NOMO-1 treated with DMSO at 0.1 percent for 48 hours (cell line): ENCODE measurements around the gene SDCCAG8.
"Not testable (repeated sequence)": the region's sequence is repeated elsewhere in the genome, so short reads cannot be mapped to it uniquely, and the experiment has no call there.

Experiments used
- DNase-seq: peaks from one replicate; lab custom pipeline; 2025; ENCODE audit not compliant: unreplicated experiment; lab: John Stamatoyannopoulos, UW

SDCCAG8 gene

DNA sequence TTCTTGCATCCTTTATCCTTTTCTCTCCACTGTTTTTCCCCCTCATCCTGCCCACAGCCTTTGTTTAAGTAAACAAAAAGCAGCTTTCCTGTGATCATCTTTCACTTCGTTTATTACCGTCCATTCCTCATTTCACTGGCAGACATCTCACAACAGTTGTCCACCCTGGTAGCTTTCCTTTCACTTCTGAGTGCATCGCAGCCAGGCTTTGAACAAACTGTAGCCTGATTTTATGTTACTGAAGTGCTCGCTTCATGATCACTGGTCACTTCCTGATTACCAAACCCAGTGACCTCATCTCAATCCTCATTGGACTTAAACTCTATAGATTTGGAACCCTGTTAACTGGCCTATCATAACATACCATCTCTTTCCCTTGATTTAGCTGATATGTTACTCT, 67.7 kb downstream of the SDCCAG8 start:
- DNase-seq, result no peak

GRCh38 chr1:243325305-243325890, 69.6 kb downstream of the SDCCAG8 start:
- DNase-seq, result peak; percentile 60

DNA sequence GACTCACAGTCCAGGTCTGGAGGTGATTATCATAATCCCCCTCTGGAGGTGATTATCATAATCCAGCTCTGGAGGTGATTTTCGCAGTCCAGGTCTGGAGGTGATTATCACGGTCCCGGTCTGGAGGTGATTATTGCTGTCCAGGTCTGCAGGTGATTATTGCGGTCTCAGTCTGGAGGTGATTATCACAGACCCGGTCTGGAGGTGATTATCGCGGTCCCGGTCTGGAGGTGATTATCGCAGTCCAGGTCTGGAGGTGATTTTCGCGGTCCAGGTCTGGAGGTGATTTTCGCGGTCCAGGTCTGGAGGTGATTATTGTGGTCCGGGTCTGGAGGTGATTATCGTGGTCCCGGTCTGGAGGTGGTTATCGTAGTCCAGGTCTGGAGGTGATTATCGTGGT, 76.6 kb downstream of the SDCCAG8 start:
- DNase-seq, result no peak

DNA sequence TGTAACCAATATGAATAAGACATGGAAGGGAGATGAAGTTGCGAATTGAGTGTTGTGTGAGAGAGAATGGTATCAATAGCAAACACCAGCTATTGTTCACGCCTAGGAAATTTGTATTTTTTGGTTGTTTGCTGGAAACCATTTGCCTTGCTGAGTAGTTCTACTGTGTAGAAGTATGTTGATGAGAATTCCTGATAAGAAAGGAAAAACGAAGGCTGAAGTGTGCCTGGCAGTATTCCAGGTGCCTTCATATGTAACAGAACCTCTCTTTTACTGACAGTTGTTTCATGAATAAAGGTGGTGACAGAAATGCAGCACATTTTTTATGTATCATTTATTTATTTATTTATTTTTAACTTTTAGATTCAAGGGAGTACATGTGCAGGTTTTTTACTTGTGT, 79.5 kb downstream of the SDCCAG8 start:
- no peak for DNase-seq

- DNase-seq, result no peak
These were observed 80.3 kb downstream of the SDCCAG8 start for GRCh38 chr1:243336163-243336562.

- not testable (repeated sequence) for DNase-seq
These were observed 83.0 kb downstream of the SDCCAG8 start for GRCh38 chr1:243338848-243339247.

DNA sequence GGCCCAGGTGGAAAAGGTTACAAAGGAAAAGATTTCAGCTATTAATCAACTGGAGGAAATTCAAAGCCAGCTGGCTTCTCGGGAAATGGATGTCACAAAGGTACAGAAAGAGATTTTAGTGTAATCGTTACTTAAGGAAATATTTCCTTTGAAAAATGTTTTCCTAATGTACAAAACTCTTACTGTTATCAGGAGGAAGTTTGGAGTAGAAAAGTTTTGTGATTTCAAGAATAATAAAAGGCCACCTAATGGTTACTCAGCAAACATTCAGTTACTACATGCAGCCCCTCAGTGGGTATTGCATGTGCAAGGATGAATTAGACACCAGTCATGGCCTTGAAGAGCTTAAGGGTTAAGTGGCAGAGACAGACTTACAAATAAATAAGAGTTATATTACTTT, 85.2 kb downstream of the SDCCAG8 start:
- no peak for DNase-seq

GRCh38 chr1:243343970-243344937, 88.4 kb downstream of the SDCCAG8 start:
- DNase-seq, result peak; percentile 41

GRCh38 chr1:243345205-243345604, 89.4 kb downstream of the SDCCAG8 start:
- no peak for DNase-seq

- no peak for DNase-seq
These were observed 90.2 kb downstream of the SDCCAG8 start for GRCh38 chr1:243346016-243346415.

GRCh38 chr1:243346468-243346867, 90.6 kb downstream of the SDCCAG8 start:
- no peak for DNase-seq

- no peak for DNase-seq
These were observed 92.5 kb downstream of the SDCCAG8 start for GRCh38 chr1:243348331-243348730.

- DNase-seq, result no peak
These were observed 93.3 kb downstream of the SDCCAG8 start for GRCh38 chr1:243349128-243349527.

- DNase-seq, result no peak
These were observed 95.5 kb downstream of the SDCCAG8 start for GRCh38 chr1:243351337-243351736.

DNA sequence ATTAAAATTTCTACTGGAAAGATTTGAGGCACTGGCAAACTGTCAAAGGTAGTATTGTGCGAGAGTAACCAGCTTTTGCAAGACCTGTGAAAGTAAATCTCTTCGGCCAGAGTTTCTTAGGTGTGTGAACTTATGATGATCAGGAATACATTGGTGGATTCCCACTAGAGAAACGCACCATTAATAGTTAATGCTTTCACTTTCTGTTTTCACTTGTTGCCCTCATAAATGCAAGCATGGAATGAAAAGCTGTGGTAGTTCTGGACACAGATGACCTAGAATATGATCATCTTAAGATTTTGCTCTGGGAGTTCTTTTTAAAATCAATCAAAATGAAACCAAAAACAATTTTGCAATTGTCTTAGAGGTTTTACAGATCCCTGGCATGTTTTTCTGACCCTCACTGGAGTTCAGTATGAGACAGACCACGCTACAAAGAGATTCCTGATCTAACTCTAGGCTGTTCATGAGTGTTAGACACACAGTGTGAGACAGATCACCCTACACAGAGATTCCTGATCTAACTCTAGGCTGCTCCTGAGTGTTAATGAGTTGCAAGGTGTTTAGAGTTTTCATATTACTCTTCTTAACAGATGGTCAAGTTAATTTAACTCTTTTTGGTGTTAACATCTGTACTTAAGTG, 98.8 kb downstream of the SDCCAG8 start:
- no peak for DNase-seq

DNA sequence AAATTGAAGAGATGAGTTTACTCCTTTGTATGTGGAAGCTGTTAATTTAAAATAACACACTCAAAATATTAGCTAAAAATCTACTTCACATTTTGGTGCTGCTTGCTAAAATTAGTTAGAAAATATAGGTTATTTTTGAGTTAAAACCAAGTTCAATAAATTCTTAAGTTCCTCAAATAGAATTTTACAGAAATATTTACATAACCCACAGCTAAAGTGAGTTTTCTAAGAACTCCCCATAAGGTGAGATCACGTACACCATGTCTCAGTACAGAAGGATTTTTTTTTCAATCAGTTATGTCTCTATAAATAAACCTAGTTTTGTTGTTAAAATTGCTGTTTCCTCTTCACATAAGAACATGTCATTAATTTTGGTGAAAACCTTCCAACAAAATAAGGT, 108.0 kb downstream of the SDCCAG8 start:
- no peak for DNase-seq

DNA sequence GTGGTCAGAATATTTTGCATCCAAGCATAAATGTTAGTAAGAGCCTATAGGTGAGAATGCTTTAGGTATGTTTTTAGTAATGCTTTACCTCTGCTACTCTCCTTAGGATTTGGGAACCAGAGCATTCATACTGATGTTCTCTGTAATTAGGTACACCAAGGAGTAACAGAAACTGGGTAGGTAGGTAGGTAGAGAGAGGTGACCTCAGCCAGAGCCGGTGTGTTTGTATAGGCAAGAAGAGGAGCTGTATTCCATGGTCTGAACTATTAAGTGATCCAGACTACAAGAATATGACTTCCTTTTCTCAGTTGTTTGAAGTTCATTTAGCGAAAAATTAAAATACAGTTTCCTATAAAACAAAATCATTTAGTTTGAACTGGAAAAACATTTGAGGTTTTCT, 108.5 kb downstream of the SDCCAG8 start:
- DNase-seq, result no peak

GRCh38 chr1:243364866-243365265, 109.0 kb downstream of the SDCCAG8 start:
- no peak for DNase-seq

- no peak for DNase-seq
These were observed 111.5 kb downstream of the SDCCAG8 start for GRCh38 chr1:243367314-243367713.

- no peak for DNase-seq
These were observed 118.6 kb downstream of the SDCCAG8 start for GRCh38 chr1:243374412-243374811.

- DNase-seq, result no peak
These were observed 119.8 kb downstream of the SDCCAG8 start for GRCh38 chr1:243375596-243375995.

- DNase-seq, result no peak
These were observed 122.8 kb downstream of the SDCCAG8 start for GRCh38 chr1:243378669-243379068.
